ENCODE results near the gene CLK2.
"Not testable (repeated sequence)": the region's sequence is repeated elsewhere in the genome, so short reads cannot be mapped to it uniquely, and the experiment has no call there.

The CLK2 gene

DNA sequence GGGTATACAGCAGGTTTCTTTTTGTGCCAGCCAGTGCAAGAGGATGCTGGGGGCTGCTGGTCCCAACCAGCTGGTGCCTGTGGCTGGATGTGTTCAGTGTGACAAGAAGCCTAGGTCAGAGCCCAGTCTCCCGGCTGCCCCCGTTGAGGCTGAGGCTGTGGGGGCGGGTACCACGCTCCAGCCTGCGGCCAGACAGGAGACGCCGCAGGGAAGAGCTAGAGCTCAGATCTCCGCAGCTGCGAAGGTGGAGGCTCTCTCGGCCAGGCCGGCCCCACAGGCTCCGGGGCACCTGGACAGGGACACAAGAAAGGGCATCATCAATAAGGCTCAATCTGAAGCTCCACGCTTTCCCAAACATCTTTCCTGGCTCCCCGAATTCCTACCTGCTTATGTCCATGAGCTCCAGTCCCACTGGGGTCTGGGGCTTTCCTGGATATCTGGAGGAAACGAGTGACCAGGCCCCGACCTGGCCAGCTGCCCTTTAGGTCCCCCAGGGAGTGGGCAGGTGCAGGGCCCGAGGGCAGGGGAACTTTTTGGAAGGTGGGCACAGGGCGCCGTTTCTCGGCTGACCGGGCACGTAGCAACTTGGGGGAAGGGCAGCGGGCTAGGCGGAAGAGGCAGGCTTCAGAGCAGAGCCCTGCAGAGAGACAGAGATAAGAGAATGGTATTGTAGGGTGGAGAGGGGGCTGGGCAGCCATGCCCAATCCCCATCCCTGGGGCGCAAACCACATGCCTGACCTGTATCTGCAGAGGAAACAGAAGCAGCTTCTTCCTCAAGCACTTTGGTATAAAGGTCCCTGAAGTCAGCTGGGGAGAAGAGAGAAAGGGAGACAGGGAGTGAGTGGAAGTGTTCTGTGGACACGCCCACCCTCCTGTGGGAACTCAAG, 25.4 kb downstream of the CLK2 start:
- Mint-ChIP-seq H3K4me1 (ENCODE audit: low read depth) (peaks cover 30% of the 10 kb centered on the region), H3K27me3 (ENCODE audit: low read depth) (peaks cover 4% of the 10 kb centered on the region), H3K27ac (no peak overlapping the region), H3K9me3 (no peaks in the 10 kb centered on the region), H3K4me3 (no peak overlapping the region), H3K36me3 (ENCODE audit: low read depth) (peaks cover 9% of the 10 kb centered on the region)

DNA sequence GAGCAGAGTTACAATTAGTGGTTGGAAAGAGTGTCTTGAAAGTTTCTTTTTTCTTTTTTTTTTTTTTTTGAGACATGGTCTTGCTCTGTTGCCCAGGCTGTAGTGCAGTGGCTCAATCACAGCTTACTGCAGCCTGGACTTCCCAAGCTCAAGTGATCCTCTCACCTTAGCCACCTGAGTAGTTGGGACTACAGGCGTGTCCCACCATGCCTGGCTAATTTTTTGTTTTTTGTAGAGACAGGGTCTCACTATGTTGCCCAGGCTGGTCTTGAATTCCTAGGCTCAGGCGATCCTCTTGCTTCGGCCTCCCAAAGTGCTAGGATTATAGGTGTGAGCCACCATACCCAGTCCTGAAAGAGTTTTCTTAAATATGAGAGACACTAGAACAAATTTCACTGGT, 26.5 kb downstream of the CLK2 start:
- H3K9me3 Mint-ChIP-seq; H3K27me3 Mint-ChIP-seq (ENCODE audit: low read depth); H3K27ac Mint-ChIP-seq; H3K36me3 Mint-ChIP-seq (ENCODE audit: low read depth); H3K4me3 Mint-ChIP-seq: not testable (repeated sequence)
- H3K4me1 Mint-ChIP-seq (ENCODE audit: low read depth): peaks cover 34% of the 10 kb centered on the region

DNA sequence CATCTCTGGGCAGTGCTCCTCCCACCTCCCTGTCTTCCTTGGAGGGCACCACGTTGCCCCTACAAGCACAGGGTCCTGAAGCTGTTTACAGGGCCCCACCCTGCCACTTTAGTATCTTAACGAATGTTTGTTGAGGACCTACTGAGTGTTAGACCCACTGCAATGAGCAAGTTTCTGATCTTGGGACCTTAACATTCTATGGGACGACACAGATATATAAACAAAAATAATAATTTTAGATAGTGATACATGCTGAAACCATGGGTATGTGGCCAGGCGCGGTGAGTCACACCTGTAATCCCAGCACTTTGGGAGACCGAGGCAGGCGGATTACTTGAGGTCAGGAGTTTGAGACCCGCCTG, 28.2 kb downstream of the CLK2 start:
- Mint-ChIP-seq H3K27me3 (ENCODE audit: low read depth) (peaks cover 4% of the 10 kb centered on the region), H3K4me3 (peak overlapping the region; percentile 83), H3K4me1 (ENCODE audit: low read depth) (peaks cover 42% of the 10 kb centered on the region), H3K36me3 (ENCODE audit: low read depth) (peaks cover 13% of the 10 kb centered on the region), H3K9me3 (no peaks in the 10 kb centered on the region), H3K27ac (peak overlapping the region; percentile 92)

DNA sequence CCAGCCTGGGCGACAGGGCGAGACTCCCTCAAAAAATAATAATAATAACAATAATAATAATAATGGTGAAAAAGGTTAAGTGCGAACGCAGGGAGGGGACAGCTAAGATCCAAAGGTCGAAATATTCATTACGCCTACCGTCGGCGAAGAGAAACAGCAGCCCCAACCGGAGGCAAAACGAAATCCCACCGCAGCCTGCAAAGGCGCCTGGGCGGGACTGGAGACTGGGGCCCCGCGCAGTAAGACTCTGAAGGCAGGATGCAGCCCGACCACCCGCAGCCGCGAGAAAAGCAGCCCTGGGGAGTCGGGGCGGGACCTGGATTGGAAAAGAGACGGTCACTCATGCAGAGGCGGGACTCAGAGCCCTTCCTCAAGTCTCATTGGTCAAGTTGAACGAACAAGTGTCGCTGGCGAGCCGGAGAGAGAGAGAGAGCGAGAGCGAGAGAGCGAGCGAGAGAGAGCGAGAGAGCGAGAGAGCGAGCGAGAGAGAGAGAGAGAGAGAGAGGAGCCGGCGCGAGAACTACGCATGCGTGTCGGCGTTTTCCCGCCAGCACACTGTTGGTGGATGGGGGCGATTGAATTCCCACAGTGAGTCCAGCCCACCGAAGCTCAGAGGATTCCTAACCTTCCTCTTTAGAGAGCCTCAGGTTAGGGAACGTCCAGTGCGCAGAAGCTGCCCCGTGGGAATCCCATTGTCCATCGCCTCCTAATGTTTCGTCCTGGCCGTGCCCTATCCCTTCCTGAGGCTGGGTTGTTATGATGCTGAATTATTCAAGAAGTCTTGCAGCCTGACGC, 28.7 kb downstream of the CLK2 start:
- peaks cover 13% of the 10 kb centered on the region for H3K36me3 Mint-ChIP-seq (ENCODE audit: low read depth)
- peaks cover 4% of the 10 kb centered on the region for H3K27me3 Mint-ChIP-seq (ENCODE audit: low read depth)
- peaks cover 42% of the 10 kb centered on the region for H3K4me1 Mint-ChIP-seq (ENCODE audit: low read depth)
- no peaks in the 10 kb centered on the region for H3K9me3 Mint-ChIP-seq
- peak overlapping the region; percentile 92 for H3K27ac Mint-ChIP-seq
- H3K4me3 Mint-ChIP-seq: peak overlapping the region; percentile 83

DNA sequence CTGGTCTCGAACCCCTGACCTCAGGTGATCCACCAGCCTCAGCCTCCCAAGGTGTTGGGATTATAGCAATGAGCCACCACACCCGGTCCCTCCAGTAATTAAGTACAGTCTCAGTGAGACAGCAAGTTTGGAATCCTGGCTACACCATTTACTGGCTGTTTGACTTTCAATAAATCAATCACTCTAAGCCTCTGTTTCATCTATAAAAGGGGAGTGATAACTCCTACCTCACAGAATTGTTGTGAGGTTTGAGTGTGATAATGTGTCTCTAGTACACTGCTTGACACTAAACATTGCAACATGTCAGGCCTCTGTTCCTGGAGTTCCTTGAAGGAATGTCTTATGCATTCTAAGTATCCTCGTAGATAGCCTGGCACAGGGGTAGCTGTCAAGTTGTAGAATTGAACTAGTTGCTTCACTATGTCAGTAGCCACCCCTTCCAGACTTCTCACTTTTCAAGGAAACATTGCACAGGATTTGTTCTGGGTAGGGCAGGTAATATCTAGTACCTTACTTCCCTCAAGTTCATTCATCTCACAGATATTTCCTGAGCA, 30.4 kb downstream of the CLK2 start:
- peak overlapping the region; percentile 87 for H3K4me3 Mint-ChIP-seq
- no peaks in the 10 kb centered on the region for H3K9me3 Mint-ChIP-seq
- H3K27me3 Mint-ChIP-seq (ENCODE audit: low read depth): peaks cover 4% of the 10 kb centered on the region
- peaks cover 18% of the 10 kb centered on the region for H3K36me3 Mint-ChIP-seq (ENCODE audit: low read depth)
- peak overlapping the region; percentile 85 for H3K27ac Mint-ChIP-seq
- H3K4me1 Mint-ChIP-seq (ENCODE audit: low read depth): peaks cover 42% of the 10 kb centered on the region

DNA sequence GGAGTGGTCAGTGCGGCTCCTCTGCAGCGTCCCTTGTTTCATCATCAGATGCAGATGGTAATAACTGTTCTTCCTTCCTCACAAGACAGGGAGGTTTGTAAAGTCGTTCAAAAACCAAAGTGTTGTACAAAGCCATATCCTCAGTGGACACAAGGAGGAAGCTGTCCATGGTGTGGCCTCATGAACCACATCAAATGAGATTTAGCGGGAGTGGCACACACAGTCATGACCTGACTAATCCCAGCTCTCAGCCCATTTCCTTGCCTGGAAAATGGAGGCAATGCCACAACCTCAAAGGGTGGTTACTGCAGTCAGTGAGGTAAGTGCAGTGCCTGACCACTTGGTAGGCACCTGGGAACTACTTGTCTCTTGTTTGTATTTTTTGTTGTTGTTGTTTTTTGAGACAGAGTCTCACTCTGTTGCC, 31.5 kb downstream of the CLK2 start:
- H3K4me3 Mint-ChIP-seq: peak overlapping the region; percentile 65
- no peaks in the 10 kb centered on the region for H3K9me3 Mint-ChIP-seq
- peaks cover 23% of the 10 kb centered on the region for H3K36me3 Mint-ChIP-seq (ENCODE audit: low read depth)
- peaks cover 4% of the 10 kb centered on the region for H3K27me3 Mint-ChIP-seq (ENCODE audit: low read depth)
- peak overlapping the region; percentile 80 for H3K27ac Mint-ChIP-seq
- peaks cover 42% of the 10 kb centered on the region for H3K4me1 Mint-ChIP-seq (ENCODE audit: low read depth)

DNA sequence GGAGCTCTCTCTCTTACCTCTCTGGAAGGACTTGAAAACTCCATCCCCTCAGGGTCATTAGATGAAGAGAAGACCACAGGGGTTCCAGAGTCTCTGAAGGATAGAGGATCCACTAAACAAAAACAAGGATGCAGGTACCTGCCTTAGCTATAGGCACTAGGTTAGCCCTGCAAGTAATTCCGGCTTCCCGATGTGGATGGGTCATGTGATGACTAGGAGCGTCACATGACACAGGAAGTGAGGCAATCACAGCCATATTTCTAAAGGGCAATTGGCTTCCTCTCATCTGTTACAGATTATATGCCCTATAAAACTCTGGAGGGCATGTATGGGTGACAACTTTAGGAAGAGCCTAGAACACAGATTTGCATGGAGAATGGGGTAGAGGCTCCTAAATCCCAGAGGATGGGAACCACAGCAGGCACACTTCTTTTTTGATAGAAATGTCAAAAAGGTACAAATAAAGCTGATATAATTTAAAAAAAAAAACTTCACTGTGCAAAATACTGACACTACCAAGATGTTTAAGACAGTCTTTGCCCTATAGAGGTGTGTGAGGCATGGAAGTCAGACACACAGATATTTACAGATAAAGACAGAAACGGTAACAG, 32.1 kb downstream of the CLK2 start:
- peak overlapping the region; percentile 84 for H3K4me3 Mint-ChIP-seq
- peaks cover 23% of the 10 kb centered on the region for H3K36me3 Mint-ChIP-seq (ENCODE audit: low read depth)
- H3K27me3 Mint-ChIP-seq (ENCODE audit: low read depth): peaks cover 4% of the 10 kb centered on the region
- H3K27ac Mint-ChIP-seq: peak overlapping the region; percentile 88
- no peaks in the 10 kb centered on the region for H3K9me3 Mint-ChIP-seq
- H3K4me1 Mint-ChIP-seq (ENCODE audit: low read depth): peaks cover 40% of the 10 kb centered on the region

DNA sequence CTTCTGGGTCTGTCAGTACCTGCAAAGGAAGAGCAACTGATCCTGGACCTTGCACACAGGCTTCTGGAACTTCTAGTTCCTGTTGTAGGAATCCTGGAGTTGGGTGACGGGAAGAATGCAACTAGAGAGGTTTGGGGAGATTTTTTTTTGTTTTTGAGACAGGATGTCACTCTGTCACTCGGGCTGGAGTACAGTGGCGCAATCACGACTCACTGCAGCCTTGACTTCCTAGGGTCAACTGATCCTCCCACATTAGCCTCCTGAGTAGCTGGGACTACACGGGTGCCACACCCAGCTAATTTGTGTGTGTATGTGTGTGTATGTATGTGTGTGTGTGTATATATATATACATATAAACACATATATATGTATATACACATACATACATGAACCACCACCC, 36.9 kb downstream of the CLK2 start:
- Mint-ChIP-seq H3K9me3 (no peaks in the 10 kb centered on the region), H3K4me1 (ENCODE audit: low read depth) (peaks cover 22% of the 10 kb centered on the region), H3K4me3 (no peak overlapping the region), H3K36me3 (ENCODE audit: low read depth) (peaks cover 26% of the 10 kb centered on the region), H3K27me3 (ENCODE audit: low read depth) (no peaks in the 10 kb centered on the region), H3K27ac (no peak overlapping the region)

DNA sequence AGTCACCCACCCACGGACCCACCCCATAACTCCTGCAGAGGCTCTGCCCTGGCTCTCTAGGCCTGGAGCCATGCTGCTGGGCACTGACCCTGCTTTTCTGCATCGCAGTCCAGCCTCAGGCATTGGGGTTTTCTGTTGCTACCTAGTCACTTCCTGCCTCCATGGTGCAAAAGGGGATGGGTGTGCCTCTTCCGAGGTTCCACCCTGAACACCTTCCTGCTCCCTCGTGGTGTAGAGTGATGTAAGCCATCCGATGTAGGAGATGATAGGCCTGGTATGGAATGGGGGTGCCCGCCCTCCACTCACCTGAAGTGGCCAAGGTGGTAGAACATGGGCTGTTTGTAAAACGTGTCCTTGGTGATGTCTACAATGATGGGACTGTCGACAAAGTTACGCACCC, 37.9 kb downstream of the CLK2 start:
- H3K27me3 Mint-ChIP-seq (ENCODE audit: low read depth); H3K4me3 Mint-ChIP-seq; H3K9me3 Mint-ChIP-seq: not testable (repeated sequence)
- Mint-ChIP-seq H3K27ac (peak overlapping the region; percentile 17), H3K4me1 (ENCODE audit: low read depth) (peaks cover 13% of the 10 kb centered on the region), H3K36me3 (ENCODE audit: low read depth) (peaks cover 22% of the 10 kb centered on the region)

DNA sequence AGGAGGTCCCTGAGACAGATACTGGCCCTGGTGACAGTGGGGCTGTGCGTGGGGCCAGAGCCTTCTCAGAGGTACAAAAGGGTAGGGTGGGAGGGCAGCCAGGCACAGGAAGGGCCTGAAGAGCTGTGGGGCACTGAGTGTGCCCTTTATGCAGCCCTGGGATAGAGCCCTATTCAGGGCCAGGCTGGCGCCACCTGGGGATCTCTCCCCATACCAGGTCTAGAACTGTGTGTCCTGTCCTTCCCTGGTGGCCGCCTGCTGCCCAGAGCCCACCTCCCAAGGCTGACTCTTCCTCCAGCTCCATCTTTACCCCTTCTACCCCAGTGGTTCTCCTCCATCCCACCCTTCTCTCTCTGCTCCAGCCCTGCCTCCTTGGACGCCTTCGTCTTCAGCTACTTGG, 39.8 kb downstream of the CLK2 start:
- not testable (repeated sequence) for H3K4me3 Mint-ChIP-seq; H3K27ac Mint-ChIP-seq; H3K9me3 Mint-ChIP-seq; H3K27me3 Mint-ChIP-seq (ENCODE audit: low read depth)
- Mint-ChIP-seq H3K4me1 (ENCODE audit: low read depth) (peaks cover 10% of the 10 kb centered on the region), H3K36me3 (ENCODE audit: low read depth) (peaks cover 20% of the 10 kb centered on the region)

DNA sequence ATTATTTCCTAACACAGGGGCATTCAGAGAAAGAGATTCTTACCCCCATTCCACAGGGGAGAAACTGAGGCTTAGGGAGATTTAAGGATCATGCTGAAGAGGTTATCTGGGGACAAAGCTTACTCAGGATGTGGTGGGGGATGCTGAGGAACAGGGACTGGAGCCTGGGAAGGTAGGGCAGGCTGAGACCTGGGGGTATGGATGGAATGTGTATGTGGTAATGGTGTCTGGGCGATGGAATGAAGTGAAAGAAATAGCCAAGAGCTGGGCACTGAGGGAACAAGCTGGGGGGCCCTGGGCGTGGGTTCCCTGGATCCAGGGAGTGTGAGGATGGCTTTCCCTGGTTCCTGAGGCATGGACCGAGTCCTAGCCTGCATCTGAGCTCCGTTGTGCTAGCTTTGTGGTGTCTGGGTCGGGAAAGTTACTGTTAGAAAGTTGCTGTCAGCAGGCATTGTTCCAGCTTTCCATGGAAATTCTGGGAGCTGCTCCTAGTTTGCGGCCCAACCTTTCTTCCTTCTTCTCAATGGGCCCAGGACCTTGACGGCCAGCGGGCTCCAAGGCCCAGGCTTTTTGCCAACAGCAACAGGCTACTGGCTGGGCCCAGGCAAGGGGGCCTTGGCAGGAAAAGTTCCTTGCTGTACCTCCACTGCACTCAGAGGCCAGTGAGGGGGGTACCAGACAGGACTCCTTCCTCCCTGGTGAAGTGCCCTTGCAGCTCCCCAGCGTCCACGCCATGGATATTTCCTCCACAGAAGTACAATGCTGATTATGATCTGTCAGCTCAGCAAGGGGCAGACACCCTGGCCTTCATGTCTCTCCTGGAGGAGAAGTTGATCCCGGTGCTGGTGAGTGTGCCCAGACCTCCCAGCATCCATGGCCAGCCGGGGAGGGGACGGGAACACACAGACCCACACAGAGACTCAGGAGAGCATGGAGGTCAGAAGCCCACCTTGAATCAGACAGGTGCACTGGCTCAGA, 41.0 kb downstream of the CLK2 start:
- not testable (repeated sequence) for H3K9me3 Mint-ChIP-seq; H3K4me3 Mint-ChIP-seq; H3K27me3 Mint-ChIP-seq (ENCODE audit: low read depth); H3K27ac Mint-ChIP-seq
- peaks cover 14% of the 10 kb centered on the region for H3K36me3 Mint-ChIP-seq (ENCODE audit: low read depth)
- peaks cover 15% of the 10 kb centered on the region for H3K4me1 Mint-ChIP-seq (ENCODE audit: low read depth)

DNA sequence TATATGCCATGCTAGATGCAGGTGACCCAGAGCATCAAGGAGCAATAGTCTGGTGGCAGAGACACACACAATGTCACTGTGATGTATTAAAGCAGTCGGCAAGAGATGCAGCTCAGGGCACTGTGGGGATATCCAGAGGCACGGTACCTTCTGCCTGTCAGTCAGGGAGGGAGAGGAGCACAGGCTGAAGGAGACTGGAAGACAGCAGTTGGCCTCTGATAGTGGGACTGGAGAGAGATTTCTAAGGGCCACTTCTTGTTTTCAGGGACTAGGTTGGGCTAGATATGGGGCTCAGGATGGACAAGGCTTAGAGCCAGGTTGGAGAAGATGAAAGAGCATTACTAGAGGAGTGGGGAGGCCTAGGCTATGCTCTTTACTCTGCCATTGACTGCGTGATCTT, 42.0 kb downstream of the CLK2 start:
- not testable (repeated sequence) for H3K27me3 Mint-ChIP-seq (ENCODE audit: low read depth); H3K4me3 Mint-ChIP-seq; H3K9me3 Mint-ChIP-seq; H3K36me3 Mint-ChIP-seq (ENCODE audit: low read depth); H3K27ac Mint-ChIP-seq
- peaks cover 20% of the 10 kb centered on the region for H3K4me1 Mint-ChIP-seq (ENCODE audit: low read depth)

DNA sequence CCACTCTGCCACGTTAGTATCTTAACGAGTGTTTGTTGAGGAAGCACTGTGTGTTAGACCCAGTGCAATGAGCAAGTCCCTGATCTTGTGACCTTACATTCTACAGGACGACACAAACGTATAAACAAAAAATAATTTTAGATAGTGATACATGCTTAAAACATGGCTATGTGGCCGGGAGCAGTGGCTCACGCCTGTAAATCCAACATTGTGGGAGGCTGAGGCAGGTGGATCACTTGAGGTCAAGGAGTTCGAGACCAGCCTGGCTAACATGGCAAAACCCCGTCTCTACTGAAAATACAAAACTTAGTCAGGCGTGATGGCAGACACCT, 45.2 kb downstream of the CLK2 start:
- peak overlapping the region; percentile 95 for H3K4me3 Mint-ChIP-seq
- no peaks in the 10 kb centered on the region for H3K36me3 Mint-ChIP-seq (ENCODE audit: low read depth)
- peak overlapping the region; percentile 91 for H3K27ac Mint-ChIP-seq
- peaks cover 21% of the 10 kb centered on the region for H3K4me1 Mint-ChIP-seq (ENCODE audit: low read depth)
- no peaks in the 10 kb centered on the region for H3K9me3 Mint-ChIP-seq
- H3K27me3 Mint-ChIP-seq (ENCODE audit: low read depth): no peaks in the 10 kb centered on the region
